Fibroblast of the conjunctiva (primary cell): ENCODE measurements around the gene DPF3.

ENCODE experiments used
- DNase-seq: peaks from one replicate; pipeline ENCODE4 v3.0.0-alpha.2; 2010; ENCODE audit warnings: low read depth

The DPF3 gene

GRCh38 chr14:72614891-72615415 lies 278.9 kb downstream of the DPF3 start:
- DNase-seq: no peak

DNA sequence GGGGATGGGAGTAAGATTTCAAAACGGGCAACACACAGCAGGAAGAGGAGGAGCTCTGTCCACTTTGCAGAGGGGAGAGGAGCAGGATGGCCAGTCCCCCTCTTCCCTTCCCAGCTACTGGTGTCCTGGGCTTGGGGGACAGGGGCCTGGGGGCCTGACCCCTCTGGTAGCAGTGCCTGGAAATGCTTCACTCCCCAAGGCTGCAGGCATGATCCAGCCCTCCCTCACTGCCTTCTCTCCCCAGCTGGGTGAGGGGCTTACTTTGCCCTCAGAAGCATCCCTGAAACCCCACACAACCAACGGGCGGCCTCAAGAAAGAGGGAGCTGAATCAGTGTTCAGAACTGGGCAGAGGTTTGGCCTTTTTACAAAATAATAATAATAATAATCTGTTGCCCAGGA lies 279.5 kb downstream of the DPF3 start:
- no peak for DNase-seq

DNA sequence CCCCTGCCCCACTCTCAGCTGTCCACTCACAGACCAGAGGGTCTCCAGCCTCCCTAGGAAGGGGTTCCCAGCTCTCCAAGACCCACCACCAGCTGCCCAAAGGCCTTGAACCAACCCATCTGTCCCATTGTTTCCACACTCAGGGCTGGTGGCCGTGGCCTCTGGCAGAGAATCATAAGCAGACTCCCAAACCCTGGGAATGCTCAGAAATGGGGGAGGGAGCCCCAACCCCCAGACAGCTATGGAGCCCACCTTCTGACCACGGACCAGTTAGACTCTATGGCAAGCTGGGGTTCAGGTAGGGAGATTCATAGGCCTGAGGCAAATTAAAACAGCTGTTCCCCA lies 280.0 kb downstream of the DPF3 start:
- DNase-seq: no peak

DNA sequence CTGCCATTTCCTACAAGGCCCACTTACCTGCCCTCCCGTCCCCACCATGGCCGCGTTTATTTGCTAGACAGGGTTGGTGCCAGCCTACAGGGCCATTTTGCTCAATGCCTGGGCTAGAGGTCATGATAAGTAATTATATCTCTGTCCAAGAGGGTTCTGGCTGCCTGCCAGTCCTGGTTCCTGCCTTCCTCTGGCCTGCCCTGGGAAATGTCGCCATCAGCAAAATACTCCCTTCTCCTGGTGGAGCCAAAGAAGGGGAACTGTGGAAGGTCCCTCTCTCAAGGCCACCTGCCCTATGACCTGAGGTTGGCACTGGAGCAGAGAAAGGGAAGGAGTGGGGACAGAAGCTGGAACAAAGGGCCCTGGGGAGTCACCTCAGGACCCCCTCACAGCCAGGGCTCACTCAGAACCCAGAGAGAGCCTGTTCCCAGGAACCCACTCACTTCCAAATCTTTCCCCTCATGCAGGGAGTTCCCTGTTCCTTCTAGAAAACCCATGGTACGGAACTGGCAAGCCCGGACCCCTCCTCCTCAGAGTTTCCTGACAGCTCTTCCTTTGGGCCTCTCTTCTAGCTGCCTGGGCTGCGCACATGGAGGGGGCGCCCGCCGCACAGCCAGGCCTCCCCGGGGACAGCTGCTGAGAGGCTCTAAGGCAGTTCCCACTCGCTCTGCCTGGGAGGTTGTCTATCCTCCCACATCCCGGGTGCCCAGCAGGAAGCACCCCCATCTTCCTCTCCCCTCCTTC lies 280.5 kb downstream of the DPF3 start:
- DNase-seq: no peak

DNA sequence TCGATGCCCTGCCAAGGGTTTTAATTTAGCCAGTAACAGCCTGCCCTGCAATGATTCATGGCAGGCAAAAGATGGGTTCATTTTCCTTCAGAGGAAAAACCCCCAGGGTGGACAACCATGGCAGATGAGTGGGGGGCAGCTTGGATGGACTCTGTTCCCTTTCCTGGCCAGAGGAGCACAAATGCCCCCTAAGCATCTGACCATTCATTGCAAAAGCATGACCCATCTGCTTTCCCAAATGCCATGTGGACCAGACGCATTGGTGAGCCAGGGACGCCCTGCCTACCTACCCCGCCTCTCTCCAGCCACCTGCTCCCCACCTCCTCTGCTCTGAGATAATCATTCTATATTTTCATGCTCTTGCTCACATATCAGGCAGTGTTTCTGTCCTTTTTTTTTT lies 281.9 kb downstream of the DPF3 start:
- no peak for DNase-seq

DNA sequence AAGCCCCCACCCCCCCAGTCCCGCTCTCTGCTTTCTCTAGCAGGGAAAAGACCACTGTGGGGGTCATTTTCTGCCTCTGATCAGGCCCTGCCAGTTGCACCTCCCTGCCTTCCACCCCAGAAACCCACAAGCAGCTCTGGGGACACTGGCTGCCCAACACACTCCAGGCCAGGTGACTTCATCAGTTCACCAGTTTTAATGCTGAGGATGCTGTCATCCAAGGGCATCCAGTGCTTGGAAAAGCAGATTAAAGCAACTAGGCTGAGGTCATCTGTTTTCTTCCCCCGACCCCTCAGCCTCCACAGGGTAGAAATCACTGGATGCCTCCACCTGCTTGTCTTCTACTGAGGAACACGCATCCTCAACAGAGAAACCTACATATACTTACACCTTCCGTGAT lies 282.4 kb downstream of the DPF3 start:
- DNase-seq: no peak

DNA sequence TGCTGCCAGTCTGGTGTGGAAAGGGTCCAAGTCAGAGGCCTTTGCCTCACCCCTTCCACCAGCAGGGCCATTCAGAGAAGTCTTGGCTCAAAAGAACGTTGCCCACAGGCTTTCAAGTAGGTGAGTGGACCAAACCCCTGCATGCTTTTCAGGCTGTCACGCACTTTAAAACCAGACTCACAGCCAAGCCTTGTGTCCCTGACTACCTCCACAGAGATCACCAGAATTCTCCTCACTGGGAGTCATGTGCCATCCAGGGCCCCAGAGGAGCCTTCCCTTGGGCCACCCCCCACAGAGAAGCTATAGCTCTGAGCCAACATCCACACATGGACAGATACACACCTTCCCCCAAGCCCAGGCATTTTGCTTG lies 283.1 kb downstream of the DPF3 start:
- DNase-seq: no peak

DNA sequence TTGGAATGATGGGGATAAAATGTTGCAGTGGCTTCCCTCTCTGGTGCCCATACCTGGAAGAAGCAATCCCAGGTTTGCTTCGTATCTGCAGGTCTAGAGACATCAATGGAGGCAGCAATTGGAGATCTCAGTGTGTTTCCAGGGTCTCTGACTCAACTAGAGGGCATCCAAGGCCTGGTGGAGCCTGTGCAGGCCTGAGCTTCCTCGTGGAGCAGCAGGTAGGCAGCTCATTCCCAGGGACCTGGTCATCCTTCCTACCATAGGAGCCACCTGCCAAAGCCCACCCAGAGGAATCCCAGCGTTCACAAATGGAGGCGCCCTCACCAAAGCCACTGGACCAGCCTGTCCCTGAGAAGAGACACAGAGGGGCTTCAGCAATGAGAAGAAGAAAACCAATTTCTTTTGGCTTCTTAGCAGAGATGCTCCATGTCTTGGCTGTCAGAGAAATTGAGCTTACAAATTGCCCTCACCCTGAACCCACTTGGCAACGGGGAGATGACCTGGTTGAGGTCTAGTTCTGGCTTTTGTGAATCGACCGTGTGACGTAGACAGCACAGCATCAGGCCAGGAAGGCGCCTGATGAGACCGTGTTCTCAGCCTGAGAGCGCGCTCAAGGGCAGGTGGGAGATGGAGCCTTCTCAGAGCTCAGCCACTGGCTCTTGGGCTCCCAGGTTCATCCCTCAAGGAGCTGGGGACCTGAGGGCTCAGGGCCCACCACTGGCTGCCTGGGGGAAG lies 283.6 kb downstream of the DPF3 start:
- no peak for DNase-seq

DNA sequence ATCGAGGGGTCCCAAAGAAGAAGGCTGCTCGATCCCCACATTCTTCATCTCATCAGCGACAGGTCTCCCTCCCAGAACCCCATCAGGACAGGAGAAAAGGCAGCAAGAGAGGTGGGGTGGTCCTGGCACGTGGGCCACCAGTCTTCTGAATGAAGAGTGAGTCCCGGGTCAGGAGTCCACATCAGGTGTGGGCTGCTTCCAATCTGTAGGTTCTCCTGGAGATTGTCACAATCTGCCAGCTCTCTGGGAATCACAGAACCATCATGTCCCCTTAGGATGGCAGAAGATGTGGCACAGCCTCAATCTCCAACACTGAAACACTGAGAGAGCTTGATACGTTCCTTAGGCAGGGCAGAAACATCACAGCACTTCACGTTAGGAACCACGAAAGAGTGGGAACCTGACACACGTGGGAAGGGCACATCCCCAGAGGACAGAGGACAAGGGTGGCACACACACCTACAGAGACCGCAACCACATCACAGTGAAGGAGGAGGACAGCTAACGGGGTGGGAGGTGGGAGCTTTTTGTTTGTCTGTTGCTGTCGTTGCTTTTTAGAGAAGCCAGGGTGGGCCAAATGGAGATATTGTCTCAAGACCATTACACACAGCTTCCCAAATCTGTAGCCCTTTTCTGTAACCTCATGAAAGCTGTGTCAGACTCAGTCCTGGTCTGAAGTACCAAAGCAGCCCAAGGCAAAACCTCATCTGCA lies 284.5 kb downstream of the DPF3 start:
- no peak for DNase-seq

GRCh38 chr14:72608391-72609204 lies 285.3 kb downstream of the DPF3 start:
- DNase-seq: peak; percentile 72

GRCh38 chr14:72607386-72608130 lies 286.3 kb downstream of the DPF3 start:
- no peak for DNase-seq

- DNase-seq: no peak
Observed at GRCh38 chr14:72606879-72607278, 287.0 kb downstream of the DPF3 start.

- DNase-seq: no peak
Observed at GRCh38 chr14:72605921-72606220, 288.0 kb downstream of the DPF3 start.

DNA sequence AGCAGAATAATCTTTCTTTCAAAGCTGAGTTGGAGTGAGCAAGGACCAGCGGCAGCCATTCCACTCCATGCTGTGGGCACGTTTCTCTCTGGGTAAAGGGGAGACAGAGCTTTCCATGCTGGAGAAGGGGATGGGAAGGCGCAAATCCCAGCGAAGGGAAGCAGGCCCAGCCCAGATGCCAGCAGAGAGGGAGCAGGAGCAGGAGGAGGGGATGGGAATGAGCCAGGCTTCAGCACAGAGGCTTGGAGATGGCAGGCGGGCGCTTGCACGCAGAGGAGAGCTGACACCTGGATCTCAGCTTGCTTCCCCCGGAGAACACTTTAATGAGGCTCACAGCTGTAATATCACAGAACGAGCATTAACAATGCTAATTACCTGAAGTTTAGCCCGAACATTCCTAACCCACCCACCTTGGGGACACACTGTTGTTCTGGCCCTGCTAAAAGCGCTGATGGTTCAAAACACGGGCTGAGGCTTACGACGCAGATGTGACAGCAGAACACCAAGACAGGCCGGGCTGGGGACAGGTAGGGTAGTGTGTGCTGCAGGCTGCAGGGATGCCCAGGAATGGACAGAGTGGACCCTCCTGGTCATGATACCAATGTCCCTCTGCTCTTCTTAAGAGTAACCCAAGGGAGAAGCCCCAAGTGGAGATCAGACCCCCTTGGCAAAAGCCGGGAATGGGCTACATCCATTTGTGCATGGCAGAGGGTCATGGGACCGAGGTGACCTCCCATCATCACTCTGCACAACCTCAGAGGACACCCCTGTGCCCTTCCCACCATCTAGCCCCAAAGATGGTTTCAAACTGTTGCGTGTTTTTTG lies 288.6 kb downstream of the DPF3 start:
- DNase-seq: no peak

DNA sequence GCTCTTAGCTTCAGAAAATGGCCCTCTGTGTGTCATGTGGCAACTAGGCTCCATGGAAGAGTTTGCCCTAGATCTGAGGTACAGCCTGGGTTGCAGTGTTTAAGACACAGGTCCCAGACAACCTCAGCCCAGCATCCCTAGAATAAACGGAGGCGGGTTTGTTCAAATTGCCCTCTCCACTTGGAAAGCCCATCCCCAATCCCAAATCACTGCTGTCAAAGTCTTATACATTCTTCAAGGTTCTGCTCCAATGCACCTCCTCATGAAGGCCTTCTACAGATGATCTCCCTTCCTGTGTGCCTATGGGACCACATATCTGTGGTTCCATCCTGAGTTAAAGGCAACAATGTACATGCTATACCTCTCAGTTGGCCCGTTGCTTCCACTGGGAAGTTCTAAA lies 289.8 kb downstream of the DPF3 start:
- DNase-seq: no peak

- DNase-seq: no peak
Observed at GRCh38 chr14:72603639-72604038, 290.3 kb downstream of the DPF3 start.

DNA sequence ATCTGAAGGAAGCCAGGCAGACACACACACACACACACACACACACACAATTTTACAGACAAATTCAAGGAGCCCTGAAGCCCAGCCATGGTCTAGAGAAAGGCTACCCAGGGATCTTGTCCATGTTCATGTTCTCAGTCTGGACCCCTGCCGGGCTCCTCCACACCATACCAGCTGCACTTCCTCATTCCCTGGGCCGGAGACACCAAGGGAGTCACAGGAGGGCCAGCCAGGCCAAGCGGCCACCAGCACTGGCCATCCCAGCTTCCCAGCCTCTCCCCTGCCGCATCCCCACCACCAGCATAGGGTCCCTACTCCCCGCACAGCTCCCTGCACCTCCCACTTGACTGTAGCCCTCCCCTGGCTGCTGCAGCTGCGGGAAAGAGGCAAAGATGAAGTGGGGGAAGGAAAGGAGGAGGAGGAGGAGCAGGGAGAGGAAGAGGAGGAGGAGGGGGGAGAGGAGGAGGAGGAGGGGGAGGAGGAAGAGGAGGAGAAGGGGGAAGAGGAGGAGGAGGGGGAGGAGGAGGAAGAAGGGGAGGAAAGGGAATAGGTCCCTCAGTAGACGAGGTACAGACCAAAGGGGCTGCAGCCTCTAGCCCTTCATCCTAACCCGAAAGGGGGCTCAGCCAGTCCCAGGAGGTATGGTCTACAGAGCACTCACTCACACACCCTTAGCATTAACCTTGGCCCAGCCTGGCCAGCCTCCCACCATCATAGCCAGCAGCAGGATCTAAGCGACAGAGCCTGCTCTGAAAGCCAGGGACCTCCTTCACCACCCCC lies 293.2 kb downstream of the DPF3 start:
- no peak for DNase-seq

- DNase-seq: no peak
Observed at GRCh38 chr14:72599579-72600470, 294.1 kb downstream of the DPF3 start.

GRCh38 chr14:72598306-72598705 lies 295.6 kb downstream of the DPF3 start:
- no peak for DNase-seq
